Endothelial cell (in vitro differentiated cells): Measurements from ENCODE around the gene POLE. TPM values are rescaled to one million over a fixed set of nuclear protein-coding genes. Genes with fewer than 3 reads are reported as not detected.

Experiments used
- DNase-seq: peaks from one replicate; pipeline ENCODE4 v3.0.0; 2021; ENCODE audit warnings: low spot score
- H3K27ac Mint-ChIP-seq: one replicate; pipeline ENCODE4 v1.8.0; 2021; ENCODE audit warnings: mixed read lengths, inconsistent platforms; ENCODE audit not compliant: unreplicated experiment
- H3K27me3 Mint-ChIP-seq: one replicate; pipeline ENCODE4 v1.8.0; 2021; ENCODE audit warnings: mild to moderate bottlenecking, moderate library complexity, mixed read lengths, inconsistent platforms; ENCODE audit not compliant: unreplicated experiment
- H3K36me3 Mint-ChIP-seq: one replicate; pipeline ENCODE4 v1.8.0; 2021; ENCODE audit warnings: mild to moderate bottlenecking, low read depth, mixed read lengths, inconsistent platforms; ENCODE audit not compliant: unreplicated experiment
- H3K4me1 Mint-ChIP-seq: one replicate; pipeline ENCODE4 v1.8.0; 2021; ENCODE audit warnings: mild to moderate bottlenecking, mixed read lengths, inconsistent platforms; ENCODE audit not compliant: unreplicated experiment
- H3K4me3 Mint-ChIP-seq: one replicate; pipeline ENCODE4 v1.8.0; 2021; ENCODE audit warnings: mild to moderate bottlenecking, mixed read lengths, inconsistent platforms; ENCODE audit not compliant: unreplicated experiment
- H3K9me3 Mint-ChIP-seq: one replicate; pipeline ENCODE4 v1.8.0; 2021; ENCODE audit warnings: mixed read lengths, inconsistent platforms; ENCODE audit not compliant: unreplicated experiment
- total RNA-seq: library from RNA; stranded (reverse); fragmentation: NEBNext Ultra II Directional; extraction: Animal tissue kit (Norgen Biotek cat#: 25700); gene quantifications from one replicate; pipeline ENCODE4 v1.2.1, GENCODE V29; 2021; ENCODE audit not compliant: unreplicated experiment
- TF ChIP-seq, protein P1 (sequence below): fragments of 200-600 bp; sonication (generic); IDR thresholded peaks from one replicate; pipeline ENCODE4 v1.5.0; 2021; ENCODE audit warnings: antibody characterized with exemption; ENCODE audit not compliant: unreplicated experiment

Gene POLE
- total RNA-seq, 1 donor from 2014 or later: 137 TPM

DNA sequence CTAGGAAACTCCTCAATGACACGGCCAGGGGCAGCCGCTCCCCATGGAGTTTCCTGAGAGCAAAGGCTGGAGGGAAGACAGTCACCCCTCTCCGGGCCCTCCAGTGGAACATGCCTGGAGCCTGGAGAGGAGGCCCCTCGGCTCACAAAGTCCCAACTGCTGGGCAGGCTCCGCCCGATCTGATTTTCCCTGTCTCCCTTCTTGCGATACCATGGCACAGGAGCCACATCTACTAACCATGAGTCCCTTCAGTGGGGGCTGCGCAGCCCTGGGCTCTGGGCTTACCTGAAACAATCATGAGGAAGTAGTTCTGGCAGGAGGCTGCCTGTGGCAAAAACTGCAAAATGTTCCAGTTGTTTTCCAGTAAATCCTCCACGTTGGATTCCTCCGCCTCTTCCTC, 53.2 kb downstream of the POLE start:
- DNase-seq: no peak
- peaks cover 85% of the 10 kb centered on the region for H3K36me3 Mint-ChIP-seq
- no peak overlapping the region for H3K4me3 Mint-ChIP-seq
- H3K27me3 Mint-ChIP-seq: peaks cover 18% of the 10 kb centered on the region
- no peak overlapping the region for H3K27ac Mint-ChIP-seq
- TF ChIP-seq, protein P1, sequence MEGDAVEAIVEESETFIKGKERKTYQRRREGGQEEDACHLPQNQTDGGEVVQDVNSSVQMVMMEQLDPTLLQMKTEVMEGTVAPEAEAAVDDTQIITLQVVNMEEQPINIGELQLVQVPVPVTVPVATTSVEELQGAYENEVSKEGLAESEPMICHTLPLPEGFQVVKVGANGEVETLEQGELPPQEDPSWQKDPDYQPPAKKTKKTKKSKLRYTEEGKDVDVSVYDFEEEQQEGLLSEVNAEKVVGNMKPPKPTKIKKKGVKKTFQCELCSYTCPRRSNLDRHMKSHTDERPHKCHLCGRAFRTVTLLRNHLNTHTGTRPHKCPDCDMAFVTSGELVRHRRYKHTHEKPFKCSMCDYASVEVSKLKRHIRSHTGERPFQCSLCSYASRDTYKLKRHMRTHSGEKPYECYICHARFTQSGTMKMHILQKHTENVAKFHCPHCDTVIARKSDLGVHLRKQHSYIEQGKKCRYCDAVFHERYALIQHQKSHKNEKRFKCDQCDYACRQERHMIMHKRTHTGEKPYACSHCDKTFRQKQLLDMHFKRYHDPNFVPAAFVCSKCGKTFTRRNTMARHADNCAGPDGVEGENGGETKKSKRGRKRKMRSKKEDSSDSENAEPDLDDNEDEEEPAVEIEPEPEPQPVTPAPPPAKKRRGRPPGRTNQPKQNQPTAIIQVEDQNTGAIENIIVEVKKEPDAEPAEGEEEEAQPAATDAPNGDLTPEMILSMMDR: no peak
- no peaks in the 10 kb centered on the region for H3K9me3 Mint-ChIP-seq
- H3K4me1 Mint-ChIP-seq: peaks cover 4% of the 10 kb centered on the region

DNA sequence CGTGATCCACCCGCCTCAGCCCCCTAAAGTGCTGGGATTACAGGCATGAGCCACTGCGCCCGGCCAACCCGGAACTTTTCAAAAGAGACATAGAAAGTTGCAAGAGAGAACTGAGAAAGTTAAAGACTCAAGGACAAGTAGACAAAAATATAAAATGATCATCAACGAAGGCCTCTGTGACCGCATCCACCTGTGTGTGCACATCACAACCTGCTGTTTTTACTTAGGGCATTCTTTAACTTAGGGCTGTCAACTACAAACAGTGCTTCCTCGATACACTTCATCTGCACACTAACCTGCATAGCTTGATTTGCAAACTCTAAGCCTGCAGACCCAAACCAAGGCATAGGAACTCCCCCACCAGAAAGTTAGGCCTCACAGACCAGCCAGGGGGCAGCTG, 53.7 kb downstream of the POLE start:
- Mint-ChIP-seq H3K27me3 (peaks cover 14% of the 10 kb centered on the region), H3K27ac (no peak overlapping the region), H3K36me3 (peaks cover 84% of the 10 kb centered on the region), H3K4me1 (peaks cover 4% of the 10 kb centered on the region), H3K4me3 (peak overlapping the region; percentile 11), H3K9me3 (no peaks in the 10 kb centered on the region)
- TF ChIP-seq, protein P1: no peak
- DNase-seq: no peak

DNA sequence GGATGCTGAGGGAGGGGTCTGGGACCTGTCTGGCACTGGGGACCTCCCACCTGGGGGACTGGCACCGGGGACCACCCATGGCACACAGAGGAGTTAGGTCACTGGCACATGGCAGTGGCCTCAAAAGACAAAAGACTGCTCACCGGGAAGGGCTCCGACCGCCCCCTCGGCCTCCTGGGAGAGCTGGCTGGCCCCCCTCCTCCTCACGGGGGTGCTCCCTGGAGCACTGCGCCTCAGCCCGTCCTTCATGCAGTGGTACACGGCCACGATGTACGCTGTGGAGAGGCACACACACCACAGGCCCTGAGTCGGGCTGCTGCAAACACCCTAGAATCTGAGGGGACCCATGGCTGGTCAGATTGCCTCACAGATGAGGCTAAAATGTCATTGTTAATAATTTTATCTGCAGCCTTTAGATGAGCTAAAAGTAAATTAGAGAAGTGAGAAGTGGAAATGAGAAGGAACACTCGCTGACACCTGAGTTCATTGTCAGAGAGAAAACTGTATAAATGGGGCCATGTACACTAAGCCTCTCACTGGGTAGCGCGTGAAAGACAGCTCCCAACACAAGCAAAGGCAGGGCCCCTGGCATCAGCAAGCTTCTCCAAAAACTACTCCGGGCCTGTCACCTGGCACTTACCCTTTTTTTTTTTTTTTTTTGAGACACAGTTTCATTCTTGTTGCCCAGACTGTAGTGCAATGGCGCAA, 54.5 kb downstream of the POLE start:
- TF ChIP-seq, protein P1: no peak
- Mint-ChIP-seq H3K4me3 (peak overlapping the region; percentile 51), H3K36me3 (peaks cover 77% of the 10 kb centered on the region), H3K27ac (peak overlapping the region; percentile 48), H3K27me3 (peaks cover 12% of the 10 kb centered on the region), H3K4me1 (peaks cover 4% of the 10 kb centered on the region), H3K9me3 (no peaks in the 10 kb centered on the region)
- no peak for DNase-seq

DNA sequence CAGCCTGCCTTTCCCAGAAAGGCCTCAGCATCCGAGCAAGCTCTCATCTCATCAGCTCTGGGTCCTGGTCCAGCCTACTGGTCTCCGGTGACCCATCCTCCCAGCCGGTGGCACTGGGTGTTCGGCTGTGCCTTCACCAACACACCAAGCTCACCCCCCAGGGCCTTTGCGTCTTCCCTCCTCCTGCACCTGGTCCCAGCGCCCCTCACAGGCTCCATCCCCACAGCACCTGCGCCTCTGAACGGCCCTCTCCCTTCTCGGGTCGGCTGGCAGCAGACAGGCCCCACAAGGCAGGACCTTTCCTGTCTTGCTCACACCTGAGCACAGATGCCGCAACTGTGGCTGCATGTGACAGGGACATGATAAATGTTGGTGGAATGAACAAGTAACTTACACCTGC, 55.5 kb downstream of the POLE start:
- Mint-ChIP-seq H3K27me3 (peaks cover 12% of the 10 kb centered on the region), H3K9me3 (no peaks in the 10 kb centered on the region), H3K36me3 (peaks cover 68% of the 10 kb centered on the region), H3K27ac (no peak overlapping the region), H3K4me3 (no peak overlapping the region), H3K4me1 (peaks cover 4% of the 10 kb centered on the region)
- DNase-seq: no peak
- TF ChIP-seq, protein P1: no peak

DNA sequence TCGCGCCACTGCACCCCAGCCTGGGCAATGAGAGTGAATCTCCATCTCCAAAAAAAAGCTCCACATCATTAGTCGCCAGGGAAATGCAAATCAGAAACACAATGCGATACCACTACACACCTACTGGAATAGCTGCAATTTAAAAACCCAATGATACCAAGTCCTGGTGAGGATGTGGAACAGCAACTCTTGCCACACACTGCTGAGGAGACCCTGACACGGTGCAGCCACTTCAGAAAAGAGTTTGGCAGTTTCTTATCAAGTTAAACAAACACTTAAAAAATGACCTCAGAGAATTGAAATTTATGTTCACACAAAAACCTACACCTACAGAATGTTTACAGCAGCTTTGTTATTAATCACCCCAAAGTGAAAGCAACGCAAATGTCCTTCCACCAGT, 56.5 kb downstream of the POLE start:
- Mint-ChIP-seq H3K27me3 (peaks cover 9% of the 10 kb centered on the region), H3K27ac (no peak overlapping the region), H3K36me3 (peaks cover 63% of the 10 kb centered on the region), H3K4me1 (peaks cover under 1% of the 10 kb centered on the region), H3K4me3 (peak overlapping the region; percentile 77), H3K9me3 (no peaks in the 10 kb centered on the region)
- TF ChIP-seq, protein P1: no peak
- DNase-seq: no peak
